OCI-LY3 (cell line): Measurements from ENCODE around the gene C9orf72.

Source experiments
- H2AFZ ChIP-seq: fragments of 200-600, 300-600 bp; shearing (Covaris generic); 2 replicates; pipeline ENCODE4 v1.6.0; 2014; ENCODE audit warnings: antibody characterized with exemption, low read depth, low read length
- H3K27ac ChIP-seq: fragments of 200-600, 300-600 bp; sonication (generic); 2 replicates; pipeline ENCODE4 v1.5.1; 2014; ENCODE audit warnings: mild to moderate bottlenecking, low read length, moderate library complexity, mixed read lengths
- H3K27me3 ChIP-seq: fragments of 200-600, 300-600 bp; sonication (generic); 2 replicates; pipeline ENCODE4 v1.6.1; 2014; ENCODE audit warnings: low read depth, low read length, mixed read lengths
- H3K36me3 ChIP-seq: fragments of 200-600, 300-600 bp; sonication (generic); replicated peaks from 2 replicates; pipeline ENCODE3; 2014; ENCODE audit warnings: low read depth, low read length, mixed read lengths
- H3K4me1 ChIP-seq: fragments of 300-600, 200-600 bp; sonication (generic); 2 replicates; pipeline ENCODE4 v1.6.1; 2014; ENCODE audit warnings: low read length, mixed read lengths
- H3K4me2 ChIP-seq: fragments of 200-600, 300-600 bp; sonication (generic); 2 replicates; pipeline ENCODE4 v1.6.1; 2014; ENCODE audit warnings: low read length, mixed read lengths
- H3K4me3 ChIP-seq: fragments of 300-600, 200-600 bp; sonication (generic); 2 replicates; pipeline ENCODE4 v1.5.1; 2014; ENCODE audit warnings: antibody characterized with exemption, mild to moderate bottlenecking, low read length, moderate library complexity
- H3K79me2 ChIP-seq: fragments of 300-600, 200-600 bp; shearing (Covaris generic); 2 replicates; pipeline ENCODE4 v1.6.1; 2014; ENCODE audit warnings: mild to moderate bottlenecking, low read length, mixed read lengths
- H3K9ac ChIP-seq: fragments of 300-600, 200-600 bp; shearing (Covaris generic); 2 replicates; pipeline ENCODE4 v1.6.0; 2014; ENCODE audit warnings: mild to moderate bottlenecking, low read length, moderate library complexity
- H3K9me3 ChIP-seq: fragments of 200-600, 300-600 bp; shearing (Covaris generic); 2 replicates; pipeline ENCODE4 v1.6.1; 2014; ENCODE audit warnings: low read length, mixed read lengths; ENCODE audit not compliant: insufficient read depth
- H4K20me1 ChIP-seq: fragments of 200-600, 300-600 bp; sonication (generic); 2 replicates; pipeline ENCODE4 v1.6.1; 2016; ENCODE audit warnings: low read length, mixed read lengths; ENCODE audit not compliant: insufficient read depth
- EZH2phosphoT487 ChIP-seq: fragments of 200-600 bp; shearing (Covaris generic); IDR thresholded peaks from 2 replicates; pipeline ENCODE4 v1.6.1; 2018; ENCODE audit warnings: antibody characterized with exemption, mixed run types, low read depth
- TF ChIP-seq, protein P1 (sequence below): fragments of 200-600, 300-600 bp; sonication (generic); IDR thresholded peaks from 2 replicates; pipeline ENCODE4 v1.5.1; 2014; ENCODE audit warnings: antibody characterized with exemption, low read length, low read depth

The C9orf72 gene

DNA sequence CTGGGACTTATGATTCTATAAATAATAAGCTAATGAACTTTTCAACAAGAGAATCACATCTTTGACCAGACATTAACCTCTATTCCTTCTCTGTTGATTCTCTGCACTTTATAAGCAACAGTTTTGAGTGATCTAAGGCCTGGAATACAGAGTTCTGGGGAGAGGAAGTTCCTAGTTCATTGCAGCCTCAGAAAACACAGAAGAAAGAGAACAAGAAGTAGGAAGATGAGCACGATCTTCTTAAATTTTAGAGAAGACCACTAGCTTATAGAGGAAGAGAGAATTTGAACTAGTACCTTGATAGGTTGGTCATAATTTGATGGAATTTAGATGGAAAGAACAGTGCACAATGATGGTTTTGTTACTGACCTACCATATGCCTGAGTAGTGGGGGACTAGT, 8.5 kb upstream of the C9orf72 start:
- TF ChIP-seq, protein P1, sequence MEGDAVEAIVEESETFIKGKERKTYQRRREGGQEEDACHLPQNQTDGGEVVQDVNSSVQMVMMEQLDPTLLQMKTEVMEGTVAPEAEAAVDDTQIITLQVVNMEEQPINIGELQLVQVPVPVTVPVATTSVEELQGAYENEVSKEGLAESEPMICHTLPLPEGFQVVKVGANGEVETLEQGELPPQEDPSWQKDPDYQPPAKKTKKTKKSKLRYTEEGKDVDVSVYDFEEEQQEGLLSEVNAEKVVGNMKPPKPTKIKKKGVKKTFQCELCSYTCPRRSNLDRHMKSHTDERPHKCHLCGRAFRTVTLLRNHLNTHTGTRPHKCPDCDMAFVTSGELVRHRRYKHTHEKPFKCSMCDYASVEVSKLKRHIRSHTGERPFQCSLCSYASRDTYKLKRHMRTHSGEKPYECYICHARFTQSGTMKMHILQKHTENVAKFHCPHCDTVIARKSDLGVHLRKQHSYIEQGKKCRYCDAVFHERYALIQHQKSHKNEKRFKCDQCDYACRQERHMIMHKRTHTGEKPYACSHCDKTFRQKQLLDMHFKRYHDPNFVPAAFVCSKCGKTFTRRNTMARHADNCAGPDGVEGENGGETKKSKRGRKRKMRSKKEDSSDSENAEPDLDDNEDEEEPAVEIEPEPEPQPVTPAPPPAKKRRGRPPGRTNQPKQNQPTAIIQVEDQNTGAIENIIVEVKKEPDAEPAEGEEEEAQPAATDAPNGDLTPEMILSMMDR, result no peak
- no peak for TF ChIP-seq EZH2phosphoT487
- no peaks in the 10 kb centered on the region for H3K9me3 ChIP-seq
- no peaks in the 10 kb centered on the region for H3K79me2 ChIP-seq
- no peaks in the 10 kb centered on the region for H3K36me3 ChIP-seq
- H3K27me3 ChIP-seq, result no peaks in the 10 kb centered on the region
- no peaks in the 10 kb centered on the region for H4K20me1 ChIP-seq
- H2AFZ ChIP-seq, result no peak overlapping the region
- no peak overlapping the region for H3K4me3 ChIP-seq
- H3K4me2 ChIP-seq, result no peak overlapping the region
- peaks cover 9% of the 10 kb centered on the region; the same call in 1 of the 2 replicates for H3K4me1 ChIP-seq
- no peak overlapping the region for H3K27ac ChIP-seq
- no peak overlapping the region for H3K9ac ChIP-seq

DNA sequence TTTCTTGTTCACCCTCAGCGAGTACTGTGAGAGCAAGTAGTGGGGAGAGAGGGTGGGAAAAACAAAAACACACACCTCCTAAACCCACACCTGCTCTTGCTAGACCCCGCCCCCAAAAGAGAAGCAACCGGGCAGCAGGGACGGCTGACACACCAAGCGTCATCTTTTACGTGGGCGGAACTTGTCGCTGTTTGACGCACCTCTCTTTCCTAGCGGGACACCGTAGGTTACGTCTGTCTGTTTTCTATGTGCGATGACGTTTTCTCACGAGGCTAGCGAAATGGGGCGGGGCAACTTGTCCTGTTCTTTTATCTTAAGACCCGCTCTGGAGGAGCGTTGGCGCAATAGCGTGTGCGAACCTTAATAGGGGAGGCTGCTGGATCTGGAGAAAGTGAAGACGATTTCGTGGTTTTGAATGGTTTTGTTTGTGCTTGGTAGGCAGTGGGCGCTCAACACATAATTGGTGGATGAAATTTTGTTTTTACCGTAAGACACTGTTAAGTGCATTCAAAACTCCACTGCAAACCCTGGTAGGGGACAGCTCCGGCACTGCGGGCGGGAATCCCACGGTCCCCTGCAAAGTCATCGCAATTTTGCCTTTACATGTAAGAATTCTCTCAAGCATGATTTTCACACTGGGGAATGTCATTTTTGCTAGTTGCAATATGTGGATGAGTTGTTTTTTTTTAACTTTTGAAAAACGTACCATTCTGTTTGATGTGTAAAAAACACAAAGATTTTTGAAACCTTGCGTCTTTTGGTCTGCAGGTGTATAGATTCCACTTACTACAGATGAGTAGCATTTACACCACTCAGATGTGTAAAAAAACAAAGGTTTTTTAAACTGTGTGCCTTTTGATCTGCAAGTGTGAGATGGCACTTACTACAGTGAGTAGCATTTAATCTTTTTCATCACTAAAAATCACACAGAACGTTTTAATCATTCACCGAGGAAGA, 631 bp upstream of the C9orf72 start:
- Histone ChIP-seq H3K4me1 (peaks cover 14% of the 10 kb centered on the region), H3K27ac (peak overlapping the region; percentile 75), H3K4me3 (peak overlapping the region; percentile 97), H4K20me1 (no peaks in the 10 kb centered on the region), H3K4me2 (peak overlapping the region; percentile 82), H3K9ac (peak overlapping the region; percentile 78), H2AFZ (peak overlapping the region; percentile 91), H3K36me3 (no peaks in the 10 kb centered on the region), H3K27me3 (no peaks in the 10 kb centered on the region), H3K9me3 (no peaks in the 10 kb centered on the region), H3K79me2 (peaks cover 16% of the 10 kb centered on the region)
- TF ChIP-seq, protein P1, result no peak
- no peak for TF ChIP-seq EZH2phosphoT487

DNA sequence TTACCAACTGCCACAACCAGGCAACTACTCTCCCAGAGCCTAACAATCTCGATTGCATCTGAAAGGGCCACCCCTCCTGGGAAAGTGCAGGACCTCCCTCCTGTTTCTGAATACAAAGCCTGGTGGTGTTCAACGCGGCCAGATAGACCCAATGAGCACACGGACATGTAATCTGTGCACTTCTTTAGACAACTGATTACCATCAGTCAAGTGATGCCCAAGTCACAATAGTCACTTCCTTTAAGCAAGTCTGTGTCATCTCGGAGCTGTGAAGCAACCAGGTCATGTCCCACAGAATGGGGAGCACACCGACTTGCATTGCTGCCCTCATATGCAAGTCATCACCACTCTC, 739 bp downstream of the C9orf72 start:
- H3K36me3 ChIP-seq, result no peaks in the 10 kb centered on the region
- peak overlapping the region; percentile 97 for H3K4me3 ChIP-seq
- peaks cover 14% of the 10 kb centered on the region for H3K4me1 ChIP-seq
- H3K27me3 ChIP-seq, result no peaks in the 10 kb centered on the region
- no peaks in the 10 kb centered on the region for H4K20me1 ChIP-seq
- H3K79me2 ChIP-seq, result peaks cover 16% of the 10 kb centered on the region
- peak overlapping the region; percentile 76 for H3K9ac ChIP-seq
- H2AFZ ChIP-seq, result peak overlapping the region; percentile 39; the same call in 1 of the 2 replicates
- peak overlapping the region; percentile 89 for H3K4me2 ChIP-seq
- H3K9me3 ChIP-seq, result no peaks in the 10 kb centered on the region
- peak overlapping the region; percentile 47; the same call in 1 of the 2 replicates for H3K27ac ChIP-seq
- TF ChIP-seq, protein P1, result no peak
- TF ChIP-seq EZH2phosphoT487, result no peak

DNA sequence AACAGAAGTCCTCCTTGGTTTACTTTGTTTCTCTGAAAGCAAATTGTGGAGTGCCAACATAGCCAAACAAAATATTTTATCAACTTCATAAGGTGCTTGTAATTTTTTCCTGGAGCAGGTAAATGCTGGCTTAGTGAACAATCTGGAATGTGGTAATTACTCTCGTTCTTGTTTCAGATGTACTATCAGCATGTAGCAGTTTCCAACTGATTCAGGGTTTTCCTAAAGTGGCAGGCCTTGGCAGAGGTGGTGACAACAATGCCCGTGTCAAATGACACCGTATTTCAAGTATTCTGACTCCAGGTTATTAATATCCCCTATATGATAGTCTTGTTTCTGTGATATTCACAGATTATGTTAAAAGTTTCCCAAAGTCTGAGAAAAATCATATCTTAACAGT, 1.2 kb downstream of the C9orf72 start:
- Histone ChIP-seq H2AFZ (no peak overlapping the region), H3K79me2 (peaks cover 16% of the 10 kb centered on the region), H3K4me3 (peak overlapping the region; percentile 97), H3K36me3 (no peaks in the 10 kb centered on the region), H3K27me3 (no peaks in the 10 kb centered on the region), H4K20me1 (no peaks in the 10 kb centered on the region), H3K4me2 (peak overlapping the region; percentile 89), H3K9me3 (no peaks in the 10 kb centered on the region), H3K9ac (peak overlapping the region; percentile 76), H3K27ac (no peak overlapping the region), H3K4me1 (peaks cover 14% of the 10 kb centered on the region)
- TF ChIP-seq, protein P1, result no peak
- no peak for TF ChIP-seq EZH2phosphoT487
